ENCODE measurements around the gene SCAMP1. TPM values are rescaled to one million over a fixed set of nuclear protein-coding genes. Genes with fewer than 3 reads are reported as not detected.

Gene SCAMP1
- polyA plus RNA-seq, 3 donors from 2014 or later, result 30.6 to 42.4 (median 42.0) TPM

- H3K27me3 Mint-ChIP-seq (ENCODE audit: low read depth in 3 of 3), result no peaks in the 10 kb centered on the region
- no peak overlapping the region for H3K27ac Mint-ChIP-seq
- peaks cover 0 to 2% of the 10 kb centered on the region in 2 donors for H3K4me1 Mint-ChIP-seq
- H3K4me3 Mint-ChIP-seq, result no peak overlapping the region
- no peaks in the 10 kb centered on the region for H3K9me3 Mint-ChIP-seq
- peaks cover 0 to 8% (median 0%) of the 10 kb centered on the region in 3 donors for H3K36me3 Mint-ChIP-seq
- DNase-seq, result no peak
These were observed 111.5 kb downstream of the SCAMP1 start for GRCh38 chr5:78471896-78472295.

- no peaks in the 10 kb centered on the region for H3K9me3 Mint-ChIP-seq
- no peak for DNase-seq
- H3K4me3 Mint-ChIP-seq, result no peak overlapping the region
- H3K36me3 Mint-ChIP-seq, result peaks cover 0 to 9% (median 0%) of the 10 kb centered on the region in 3 donors
- no peaks in the 10 kb centered on the region for H3K27me3 Mint-ChIP-seq (ENCODE audit: low read depth in 3 of 3)
- peaks cover 0 to 2% of the 10 kb centered on the region in 2 donors for H3K4me1 Mint-ChIP-seq
- H3K27ac Mint-ChIP-seq, result no peak overlapping the region
These were observed 112.2 kb downstream of the SCAMP1 start for GRCh38 chr5:78472469-78473106.

- no peak overlapping the region for H3K27ac Mint-ChIP-seq
- H3K9me3 Mint-ChIP-seq, result no peaks in the 10 kb centered on the region
- H3K27me3 Mint-ChIP-seq (ENCODE audit: low read depth in 3 of 3), result no peaks in the 10 kb centered on the region
These were observed 113.3 kb downstream of the SCAMP1 start for GRCh38 chr5:78473751-78474150.

GRCh38 chr5:78475370-78475769 lies 115.0 kb downstream of the SCAMP1 start:
- H3K4me1 Mint-ChIP-seq, result no peaks in the 10 kb centered on the region
- H3K27me3 Mint-ChIP-seq (ENCODE audit: low read depth in 3 of 3), result no peaks in the 10 kb centered on the region
- H3K9me3 Mint-ChIP-seq, result no peaks in the 10 kb centered on the region
- H3K36me3 Mint-ChIP-seq, result peaks cover 0 to 12% (median 0%) of the 10 kb centered on the region in 3 donors
- no peak overlapping the region for H3K4me3 Mint-ChIP-seq
- DNase-seq, result no peak
- no peak overlapping the region for H3K27ac Mint-ChIP-seq

More at GRCh38 chr5:78473751-78474150, 113.3 kb downstream of the SCAMP1 start:
- Mint-ChIP-seq H3K4me1 (no peaks in the 10 kb centered on the region), H3K4me3 (no peak overlapping the region), H3K36me3 (peaks cover 0 to 9% (median 0%) of the 10 kb centered on the region in 3 donors)
- no peak for DNase-seq

- no peak overlapping the region for H3K4me3 Mint-ChIP-seq
- H3K27me3 Mint-ChIP-seq (ENCODE audit: low read depth in 3 of 3), result no peaks in the 10 kb centered on the region
These were observed 116.4 kb downstream of the SCAMP1 start for GRCh38 chr5:78476795-78477194.

GRCh38 chr5:78482948-78483347 lies 122.5 kb downstream of the SCAMP1 start:
- Mint-ChIP-seq H3K36me3 (peaks cover 4 to 12% (median 6%) of the 10 kb centered on the region in 3 donors), H3K27me3 (ENCODE audit: low read depth in 3 of 3) (peaks cover 0 to 2% (median 0%) of the 10 kb centered on the region in 3 donors), H3K27ac (no peak overlapping the region)

More at GRCh38 chr5:78476795-78477194, 116.4 kb downstream of the SCAMP1 start:
- Mint-ChIP-seq H3K36me3 (peaks cover 0 to 12% (median 0%) of the 10 kb centered on the region in 3 donors), H3K4me1 (no peaks in the 10 kb centered on the region), H3K9me3 (no peaks in the 10 kb centered on the region), H3K27ac (no peak overlapping the region)
- no peak for DNase-seq

GRCh38 chr5:78483809-78484521 lies 123.5 kb downstream of the SCAMP1 start:
- H3K9me3 Mint-ChIP-seq, result no peaks in the 10 kb centered on the region
- no peak overlapping the region for H3K4me3 Mint-ChIP-seq
- H3K27ac Mint-ChIP-seq, result no peak overlapping the region

More at GRCh38 chr5:78482948-78483347, 122.5 kb downstream of the SCAMP1 start:
- Mint-ChIP-seq H3K9me3 (no peaks in the 10 kb centered on the region), H3K4me3 (no peak overlapping the region), H3K4me1 (peaks cover 11 to 22% of the 10 kb centered on the region in 2 donors)
- DNase-seq, result no peak

GRCh38 chr5:78486218-78486617 lies 125.8 kb downstream of the SCAMP1 start:
- Mint-ChIP-seq H3K36me3 (peaks cover 6 to 28% (median 20%) of the 10 kb centered on the region in 3 donors), H3K27me3 (ENCODE audit: low read depth in 3 of 3) (peaks cover 0 to 2% (median 0%) of the 10 kb centered on the region in 3 donors), H3K27ac (no peak overlapping the region), H3K9me3 (no peaks in the 10 kb centered on the region), H3K4me3 (no peak overlapping the region), H3K4me1 (peaks cover 11 to 22% of the 10 kb centered on the region in 2 donors)
- no peak for DNase-seq

More at GRCh38 chr5:78483809-78484521, 123.5 kb downstream of the SCAMP1 start:
- DNase-seq, result no peak
- peaks cover 4 to 22% (median 6%) of the 10 kb centered on the region in 3 donors for H3K36me3 Mint-ChIP-seq
- H3K27me3 Mint-ChIP-seq (ENCODE audit: low read depth in 3 of 3), result peaks cover 0 to 2% (median 0%) of the 10 kb centered on the region in 3 donors
- peaks cover 11 to 22% of the 10 kb centered on the region in 2 donors for H3K4me1 Mint-ChIP-seq

- Mint-ChIP-seq H3K36me3 (peaks cover 6 to 25% (median 18%) of the 10 kb centered on the region in 3 donors), H3K9me3 (no peaks in the 10 kb centered on the region), H3K4me1 (peaks cover 16 to 28% of the 10 kb centered on the region in 2 donors), H3K27ac (no peak overlapping the region), H3K4me3 (no peak overlapping the region), H3K27me3 (ENCODE audit: low read depth in 3 of 3) (peaks cover 0 to 2% (median 0%) of the 10 kb centered on the region in 3 donors)
- DNase-seq, result no peak
These were observed 127.4 kb downstream of the SCAMP1 start for GRCh38 chr5:78487846-78488245.

- H3K9me3 Mint-ChIP-seq, result no peaks in the 10 kb centered on the region
- H3K4me3 Mint-ChIP-seq, result no peak overlapping the region
These were observed 130.5 kb downstream of the SCAMP1 start for GRCh38 chr5:78490709-78491485.

GRCh38 chr5:78492224-78492623 lies 131.8 kb downstream of the SCAMP1 start:
- no peaks in the 10 kb centered on the region for H3K9me3 Mint-ChIP-seq
- peak overlapping the region in 2 of 6 donors; percentile 3 to 30 for H3K27ac Mint-ChIP-seq
- H3K4me3 Mint-ChIP-seq, result no peak overlapping the region
- peaks cover 0 to 10% (median 1%) of the 10 kb centered on the region in 3 donors for H3K27me3 Mint-ChIP-seq (ENCODE audit: low read depth in 3 of 3)
- H3K36me3 Mint-ChIP-seq, result peaks cover 0 to 24% (median 17%) of the 10 kb centered on the region in 3 donors
- peaks cover 6 to 9% of the 10 kb centered on the region in 2 donors for H3K4me1 Mint-ChIP-seq
- no peak for DNase-seq

More at GRCh38 chr5:78490709-78491485, 130.5 kb downstream of the SCAMP1 start:
- no peak for DNase-seq
- Mint-ChIP-seq H3K27ac (no peak overlapping the region), H3K27me3 (ENCODE audit: low read depth in 3 of 3) (peaks cover 0 to 2% (median 0%) of the 10 kb centered on the region in 3 donors), H3K4me1 (peaks cover 6 to 9% of the 10 kb centered on the region in 2 donors), H3K36me3 (peaks cover 0 to 24% (median 17%) of the 10 kb centered on the region in 3 donors)

GRCh38 chr5:78492650-78493049 lies 132.2 kb downstream of the SCAMP1 start:
- Mint-ChIP-seq H3K4me3 (no peak overlapping the region), H3K9me3 (no peaks in the 10 kb centered on the region), H3K36me3 (peaks cover 0 to 22% (median 17%) of the 10 kb centered on the region in 3 donors), H3K27me3 (ENCODE audit: low read depth in 3 of 3) (peaks cover 0 to 11% (median 1%) of the 10 kb centered on the region in 3 donors), H3K27ac (no peak overlapping the region), H3K4me1 (peaks cover 6 to 9% of the 10 kb centered on the region in 2 donors)
- peak; percentile 6 to 22 (median 19) for DNase-seq

GRCh38 chr5:78495800-78496199 lies 135.4 kb downstream of the SCAMP1 start:
- H3K4me1 Mint-ChIP-seq, result peaks cover 6 to 9% of the 10 kb centered on the region in 2 donors
- no peak for DNase-seq
- peaks cover 0 to 6% (median 3%) of the 10 kb centered on the region in 3 donors for H3K36me3 Mint-ChIP-seq
- H3K4me3 Mint-ChIP-seq, result no peak overlapping the region
- no peaks in the 10 kb centered on the region for H3K9me3 Mint-ChIP-seq
- H3K27me3 Mint-ChIP-seq (ENCODE audit: low read depth in 3 of 3), result peaks cover 5 to 31% (median 5%) of the 10 kb centered on the region in 3 donors
- no peak overlapping the region for H3K27ac Mint-ChIP-seq

Measured in immature natural killer cell (primary cell).